Measurements from ENCODE around the gene ZNF560.

Gene ZNF560

DNA sequence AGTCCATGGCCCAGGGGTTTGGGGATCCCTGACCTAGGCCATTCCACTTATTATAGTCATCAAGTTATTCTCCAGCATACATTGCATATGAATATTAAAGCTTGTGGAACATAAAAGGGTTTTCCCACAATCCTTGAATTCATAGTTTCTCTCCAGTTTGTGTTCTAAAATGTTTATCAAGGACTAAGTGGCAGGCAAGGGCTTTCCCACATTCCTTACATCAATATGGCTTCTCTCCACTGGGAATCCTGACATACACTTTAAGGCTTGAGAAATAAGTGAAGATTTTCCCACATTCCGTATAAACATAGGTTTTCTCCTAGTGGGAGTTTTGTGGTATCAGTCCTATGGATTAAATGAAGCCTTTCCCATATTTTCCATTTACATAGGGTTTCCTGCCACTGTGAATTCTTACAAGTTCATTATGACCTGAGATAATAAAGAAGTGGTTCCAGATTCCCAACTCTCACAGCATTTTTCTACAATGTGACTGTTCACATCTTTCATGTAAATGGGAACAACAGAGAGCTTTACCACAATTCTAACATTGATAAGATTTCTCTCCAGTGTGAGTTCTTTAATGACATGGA, 25.6 kb upstream of the ZNF560 start:
- Histone ChIP-seq H3K4me1 (ENCODE audit: control insufficient read depth in 5 of 5, insufficient read depth in 5 of 5, low read length in 5 of 5) (peaks cover 0 to 14% (median 0%) of the 10 kb centered on the region in 5 donors), H3K36me3 (ENCODE audit: control insufficient read depth in 5 of 5, insufficient read depth in 5 of 5, low read length in 5 of 5) (peaks cover 13 to 33% (median 27%) of the 10 kb centered on the region in 5 donors), H3K9ac (ENCODE audit: low read length in 5 of 5) (peak overlapping the region in 1 of 5 donors; percentile 63), H3K27ac (ENCODE audit: low read depth, low read length) (no peak overlapping the region), H3K9me3 (ENCODE audit: control insufficient read depth in 5 of 5, low read length in 5 of 5) (peaks cover 70 to 94% (median 93%) of the 10 kb centered on the region in 5 donors), H3K4me3 (ENCODE audit: low read depth in 1 of 5, low read length in 5 of 5) (peak overlapping the region; percentile 4 to 61 (median 54)), H3K27me3 (ENCODE audit: control insufficient read depth in 5 of 5, insufficient read depth in 4 of 5, low read length in 5 of 5) (peaks cover 0 to 3% (median 0%) of the 10 kb centered on the region in 5 donors)

GRCh38 chr19:9507285-9507684, 8.9 kb upstream of the ZNF560 start:
- no peaks in the 10 kb centered on the region for H3K4me1 ChIP-seq (ENCODE audit: control insufficient read depth in 5 of 5, insufficient read depth in 5 of 5, low read length in 5 of 5)

DNA sequence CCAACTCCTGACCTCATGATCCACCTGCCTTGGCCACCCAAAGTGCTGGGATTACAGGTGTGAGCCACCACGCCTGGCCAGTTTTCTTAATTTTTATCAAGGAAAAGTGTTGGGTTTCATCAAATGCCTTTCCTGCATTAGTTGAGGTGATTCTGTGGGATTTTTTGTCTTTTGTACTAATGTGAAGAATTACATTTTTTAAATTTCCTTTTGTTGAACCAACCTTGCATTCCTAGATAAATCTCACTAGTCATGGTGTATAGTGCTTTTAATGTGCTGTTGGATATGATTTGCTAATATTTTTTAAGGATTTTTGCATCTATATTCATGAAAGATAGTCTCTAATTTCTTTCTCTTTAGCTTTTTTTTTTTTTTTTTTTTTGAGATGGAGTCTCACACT, 2.4 kb upstream of the ZNF560 start:
- Histone ChIP-seq H3K4me1 (ENCODE audit: control insufficient read depth in 5 of 5, insufficient read depth in 5 of 5, low read length in 5 of 5) (no peaks in the 10 kb centered on the region), H3K4me3 (ENCODE audit: low read depth in 1 of 5, low read length in 5 of 5) (peak overlapping the region in 3 of 5 donors; percentile 15 to 29 (median 16)), H3K27me3 (ENCODE audit: control insufficient read depth in 5 of 5, insufficient read depth in 4 of 5, low read length in 5 of 5) (peaks cover 0 to 4% (median 0%) of the 10 kb centered on the region in 5 donors), H3K27ac (ENCODE audit: low read depth, low read length) (no peak overlapping the region), H3K9ac (ENCODE audit: low read length in 5 of 5) (no peak overlapping the region), H3K36me3 (ENCODE audit: control insufficient read depth in 5 of 5, insufficient read depth in 5 of 5, low read length in 5 of 5) (no peaks in the 10 kb centered on the region), H3K9me3 (ENCODE audit: control insufficient read depth in 5 of 5, low read length in 5 of 5) (peaks cover 23 to 82% (median 61%) of the 10 kb centered on the region in 5 donors)

More at GRCh38 chr19:9507285-9507684, 8.9 kb upstream of the ZNF560 start:
- Histone ChIP-seq H3K9me3 (ENCODE audit: control insufficient read depth in 5 of 5, low read length in 5 of 5) (peaks cover 22 to 88% (median 79%) of the 10 kb centered on the region in 5 donors), H3K4me3 (ENCODE audit: low read depth in 1 of 5, low read length in 5 of 5) (no peak overlapping the region), H3K27me3 (ENCODE audit: control insufficient read depth in 5 of 5, insufficient read depth in 4 of 5, low read length in 5 of 5) (no peaks in the 10 kb centered on the region), H3K36me3 (ENCODE audit: control insufficient read depth in 5 of 5, insufficient read depth in 5 of 5, low read length in 5 of 5) (peaks cover 0 to 3% (median 0%) of the 10 kb centered on the region in 5 donors), H3K9ac (ENCODE audit: low read length in 5 of 5) (no peak overlapping the region), H3K27ac (ENCODE audit: low read depth, low read length) (no peak overlapping the region)

GRCh38 chr19:9494096-9494495, 4.3 kb downstream of the ZNF560 start:
- no peak overlapping the region for H3K4me3 ChIP-seq (ENCODE audit: low read depth in 1 of 5, low read length in 5 of 5)
- no peaks in the 10 kb centered on the region for H3K36me3 ChIP-seq (ENCODE audit: control insufficient read depth in 5 of 5, insufficient read depth in 5 of 5, low read length in 5 of 5)
- no peak overlapping the region for H3K9ac ChIP-seq (ENCODE audit: low read length in 5 of 5)
- peaks cover 0 to 4% (median 0%) of the 10 kb centered on the region in 5 donors for H3K27me3 ChIP-seq (ENCODE audit: control insufficient read depth in 5 of 5, insufficient read depth in 4 of 5, low read length in 5 of 5)
- H3K9me3 ChIP-seq (ENCODE audit: control insufficient read depth in 5 of 5, low read length in 5 of 5): peaks cover 18 to 60% (median 40%) of the 10 kb centered on the region in 5 donors
- no peaks in the 10 kb centered on the region for H3K4me1 ChIP-seq (ENCODE audit: control insufficient read depth in 5 of 5, insufficient read depth in 5 of 5, low read length in 5 of 5)
- H3K27ac ChIP-seq (ENCODE audit: low read depth, low read length): no peak overlapping the region

DNA sequence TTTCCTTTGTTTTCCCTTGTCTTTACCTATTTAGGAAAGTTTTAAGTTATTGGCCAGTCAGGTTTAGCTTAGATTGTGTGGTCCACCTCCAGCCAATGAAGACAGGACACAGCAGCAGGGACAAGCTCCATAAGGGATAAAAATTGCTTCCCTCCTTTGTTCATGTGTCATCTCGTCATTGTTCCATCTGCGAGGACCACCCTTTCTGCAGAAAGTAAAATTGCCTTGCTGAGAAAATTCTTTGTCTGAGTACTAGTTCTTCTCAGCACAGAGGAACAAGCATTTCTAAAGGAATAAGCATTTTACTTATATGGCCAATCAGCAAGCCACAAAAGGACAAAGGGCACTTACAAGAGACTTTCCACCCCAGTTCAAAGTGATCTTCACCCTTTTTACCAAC, 11.4 kb downstream of the ZNF560 start:
- H3K27me3 ChIP-seq (ENCODE audit: control insufficient read depth in 5 of 5, insufficient read depth in 4 of 5, low read length in 5 of 5): no peaks in the 10 kb centered on the region
- H3K27ac ChIP-seq (ENCODE audit: low read depth, low read length): no peak overlapping the region
- peaks cover 15 to 55% (median 49%) of the 10 kb centered on the region in 5 donors for H3K9me3 ChIP-seq (ENCODE audit: control insufficient read depth in 5 of 5, low read length in 5 of 5)
- H3K36me3 ChIP-seq (ENCODE audit: control insufficient read depth in 5 of 5, insufficient read depth in 5 of 5, low read length in 5 of 5): no peaks in the 10 kb centered on the region
- no peak overlapping the region for H3K9ac ChIP-seq (ENCODE audit: low read length in 5 of 5)
- peak overlapping the region in 3 of 5 donors; percentile 31 to 50 (median 45) for H3K4me3 ChIP-seq (ENCODE audit: low read depth in 1 of 5, low read length in 5 of 5)
- H3K4me1 ChIP-seq (ENCODE audit: control insufficient read depth in 5 of 5, insufficient read depth in 5 of 5, low read length in 5 of 5): no peaks in the 10 kb centered on the region

GRCh38 chr19:9485140-9485539, 13.3 kb downstream of the ZNF560 start:
- Histone ChIP-seq H3K36me3 (ENCODE audit: control insufficient read depth in 5 of 5, insufficient read depth in 5 of 5, low read length in 5 of 5) (no peaks in the 10 kb centered on the region), H3K27me3 (ENCODE audit: control insufficient read depth in 5 of 5, insufficient read depth in 4 of 5, low read length in 5 of 5) (no peaks in the 10 kb centered on the region), H3K4me3 (ENCODE audit: low read depth in 1 of 5, low read length in 5 of 5) (no peak overlapping the region), H3K9ac (ENCODE audit: low read length in 5 of 5) (no peak overlapping the region), H3K4me1 (ENCODE audit: control insufficient read depth in 5 of 5, insufficient read depth in 5 of 5, low read length in 5 of 5) (no peaks in the 10 kb centered on the region), H3K27ac (ENCODE audit: low read depth, low read length) (no peak overlapping the region), H3K9me3 (ENCODE audit: control insufficient read depth in 5 of 5, low read length in 5 of 5) (peaks cover 15 to 48% (median 47%) of the 10 kb centered on the region in 5 donors)

DNA sequence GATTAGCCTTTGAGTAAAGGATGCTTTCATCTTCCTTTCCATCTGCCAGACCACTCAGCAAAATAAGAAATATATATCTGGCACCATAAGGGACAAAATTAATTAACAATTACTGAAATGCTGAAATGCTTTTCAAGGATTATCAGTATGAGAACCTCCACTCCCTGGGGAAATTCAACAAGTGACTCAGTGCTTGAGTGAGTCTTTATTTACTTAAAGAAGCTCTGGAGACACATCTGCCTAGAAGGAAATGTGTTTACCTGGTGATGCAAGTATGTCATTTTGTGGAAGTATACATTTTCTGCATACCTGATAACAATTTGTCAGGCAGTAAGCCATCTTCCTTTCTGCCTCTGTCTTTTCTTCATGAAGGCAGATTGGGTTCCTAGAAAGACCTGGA, 23.4 kb downstream of the ZNF560 start:
- Histone ChIP-seq H3K9ac (ENCODE audit: low read length in 5 of 5) (no peak overlapping the region), H3K4me1 (ENCODE audit: control insufficient read depth in 5 of 5, insufficient read depth in 5 of 5, low read length in 5 of 5) (no peaks in the 10 kb centered on the region), H3K36me3 (ENCODE audit: control insufficient read depth in 5 of 5, insufficient read depth in 5 of 5, low read length in 5 of 5) (no peaks in the 10 kb centered on the region), H3K27ac (ENCODE audit: low read depth, low read length) (no peak overlapping the region), H3K4me3 (ENCODE audit: low read depth in 1 of 5, low read length in 5 of 5) (no peak overlapping the region), H3K9me3 (ENCODE audit: control insufficient read depth in 5 of 5, low read length in 5 of 5) (peaks cover 11 to 61% (median 50%) of the 10 kb centered on the region in 5 donors), H3K27me3 (ENCODE audit: control insufficient read depth in 5 of 5, insufficient read depth in 4 of 5, low read length in 5 of 5) (no peaks in the 10 kb centered on the region)

DNA sequence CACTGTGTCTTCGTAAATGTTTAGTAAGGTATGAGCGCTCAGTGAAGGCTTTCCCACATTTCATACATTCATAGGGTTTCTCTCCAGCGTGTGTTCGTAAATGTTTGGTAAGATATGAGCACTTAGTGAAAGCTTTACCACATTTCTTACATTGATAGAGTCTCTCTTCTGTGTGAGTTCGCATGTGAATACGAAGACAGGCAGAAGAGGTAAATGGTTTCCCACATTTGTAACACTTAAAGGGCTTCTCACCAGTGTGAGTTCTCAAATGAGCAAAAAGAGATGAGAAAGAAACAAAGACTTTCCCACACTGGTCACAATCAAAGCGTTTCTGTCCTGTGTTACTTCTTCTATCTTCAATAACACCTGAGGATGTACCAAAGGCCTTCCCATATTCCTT, 31.3 kb downstream of the ZNF560 start:
- Histone ChIP-seq H3K4me3 (ENCODE audit: low read depth in 1 of 5, low read length in 5 of 5) (peak overlapping the region in 2 of 5 donors; percentile 8 to 39), H3K27me3 (ENCODE audit: control insufficient read depth in 5 of 5, insufficient read depth in 4 of 5, low read length in 5 of 5) (peaks cover 0 to 3% (median 0%) of the 10 kb centered on the region in 5 donors), H3K36me3 (ENCODE audit: control insufficient read depth in 5 of 5, insufficient read depth in 5 of 5, low read length in 5 of 5) (no peaks in the 10 kb centered on the region), H3K4me1 (ENCODE audit: control insufficient read depth in 5 of 5, insufficient read depth in 5 of 5, low read length in 5 of 5) (peaks cover 0 to 8% (median 0%) of the 10 kb centered on the region in 5 donors), H3K9me3 (ENCODE audit: control insufficient read depth in 5 of 5, low read length in 5 of 5) (peaks cover 30 to 80% (median 67%) of the 10 kb centered on the region in 5 donors), H3K9ac (ENCODE audit: low read length in 5 of 5) (no peak overlapping the region), H3K27ac (ENCODE audit: low read depth, low read length) (no peak overlapping the region)

GRCh38 chr19:9461938-9462337, 36.5 kb downstream of the ZNF560 start:
- Histone ChIP-seq H3K9me3 (ENCODE audit: control insufficient read depth in 5 of 5, low read length in 5 of 5) (peaks cover 30 to 88% (median 69%) of the 10 kb centered on the region in 5 donors), H3K36me3 (ENCODE audit: control insufficient read depth in 5 of 5, insufficient read depth in 5 of 5, low read length in 5 of 5) (no peaks in the 10 kb centered on the region), H3K27me3 (ENCODE audit: control insufficient read depth in 5 of 5, insufficient read depth in 4 of 5, low read length in 5 of 5) (peaks cover 0 to 3% (median 0%) of the 10 kb centered on the region in 5 donors), H3K4me3 (ENCODE audit: low read depth in 1 of 5, low read length in 5 of 5) (peak overlapping the region in 2 of 5 donors; percentile 21 to 54), H3K4me1 (ENCODE audit: control insufficient read depth in 5 of 5, insufficient read depth in 5 of 5, low read length in 5 of 5) (peaks cover 0 to 5% (median 0%) of the 10 kb centered on the region in 5 donors), H3K9ac (ENCODE audit: low read length in 5 of 5) (no peak overlapping the region), H3K27ac (ENCODE audit: low read depth, low read length) (no peak overlapping the region)

DNA sequence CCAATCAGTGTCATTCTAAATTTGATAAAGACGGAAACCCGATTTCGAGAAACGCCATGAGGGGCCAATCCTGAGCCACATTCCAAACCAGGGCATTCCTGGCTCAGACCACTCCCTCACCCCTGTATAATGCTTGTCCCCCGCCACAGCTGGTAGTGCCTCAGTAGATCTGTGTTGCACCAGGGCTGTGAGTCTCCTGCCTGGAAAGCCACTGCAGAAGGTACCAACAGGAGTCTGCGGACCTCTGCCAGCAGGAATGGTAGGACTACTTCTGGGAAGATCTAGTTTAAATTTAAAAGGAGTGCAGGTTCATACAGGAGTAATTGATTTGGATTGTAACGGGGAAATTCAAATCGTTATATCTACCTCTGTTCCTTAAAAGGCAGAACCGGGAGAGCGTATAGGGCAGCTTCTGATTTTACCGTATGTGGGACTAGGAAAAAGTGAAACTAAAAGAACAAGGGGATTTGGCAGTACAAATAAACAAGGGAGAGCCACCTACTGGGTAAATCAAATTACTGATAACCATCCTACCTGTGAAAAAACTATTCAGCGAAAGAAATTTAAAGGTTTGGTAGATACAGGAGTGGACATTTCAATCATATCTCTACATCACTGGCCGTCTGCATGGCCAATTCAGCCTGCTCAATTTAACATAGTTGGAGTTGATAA, 42.3 kb downstream of the ZNF560 start:
- Histone ChIP-seq H3K27me3 (ENCODE audit: control insufficient read depth in 5 of 5, insufficient read depth in 4 of 5, low read length in 5 of 5) (no peaks in the 10 kb centered on the region), H3K4me1 (ENCODE audit: control insufficient read depth in 5 of 5, insufficient read depth in 5 of 5, low read length in 5 of 5) (no peaks in the 10 kb centered on the region), H3K9ac (ENCODE audit: low read length in 5 of 5) (no peak overlapping the region), H3K27ac (ENCODE audit: low read depth, low read length) (no peak overlapping the region), H3K9me3 (ENCODE audit: control insufficient read depth in 5 of 5, low read length in 5 of 5) (peaks cover 29 to 89% (median 78%) of the 10 kb centered on the region in 5 donors), H3K4me3 (ENCODE audit: low read depth in 1 of 5, low read length in 5 of 5) (peak overlapping the region in 4 of 5 donors; percentile 17 to 45 (median 24)), H3K36me3 (ENCODE audit: control insufficient read depth in 5 of 5, insufficient read depth in 5 of 5, low read length in 5 of 5) (no peaks in the 10 kb centered on the region)

Data from subcutaneous abdominal adipose tissue (tissue), 5 donors.